ENCODE results near the gene MICOS13. TPM values are rescaled to one million over a fixed set of nuclear protein-coding genes. Genes with fewer than 3 reads are reported as not detected.

MICOS13 gene
- total RNA-seq, 1 donor from 2014 or later = 7.5 TPM

DNA sequence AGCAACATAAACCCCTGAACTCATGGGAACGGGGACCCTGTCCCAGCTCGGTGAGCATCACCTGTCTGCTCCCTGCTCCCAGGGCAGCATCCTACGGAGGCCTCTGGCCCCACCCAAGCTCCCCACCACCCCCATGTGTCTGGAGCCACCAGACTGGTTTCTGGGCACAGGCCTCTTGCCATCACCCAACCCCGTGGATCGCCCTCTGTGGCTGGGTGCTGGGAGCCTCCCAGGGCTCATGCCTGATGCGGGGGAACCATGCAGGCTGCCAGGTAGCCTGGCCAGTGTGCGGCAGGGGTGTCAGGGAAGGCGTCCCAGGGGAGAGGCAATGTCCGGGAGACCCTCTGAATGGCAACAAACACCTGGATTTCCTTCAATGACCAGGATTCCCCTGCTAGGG, 2.7 kb downstream of the MICOS13 start:
- peaks cover 3% of the 10 kb centered on the region for H3K4me1 ChIP-seq
- no peak overlapping the region for H3K4me2 ChIP-seq
- Mint-ChIP-seq H3K27ac (no peak overlapping the region), H3K36me3 (peaks cover 5% of the 10 kb centered on the region), H3K4me1 (peaks cover 27% of the 10 kb centered on the region), H3K9me3 (no peaks in the 10 kb centered on the region), H3K27me3 (ENCODE audit: insufficient read depth, low read depth) (peaks cover 9% of the 10 kb centered on the region), H3K4me3 (no peak overlapping the region)
- no peaks in the 10 kb centered on the region for H3K79me2 ChIP-seq (ENCODE audit: low read depth)
- no peak overlapping the region for H2AFZ ChIP-seq (replicated peaks)
- no peaks in the 10 kb centered on the region for H3K9me3 ChIP-seq (ENCODE audit: low read depth)
- H3K27ac ChIP-seq = no peak overlapping the region
- no peak overlapping the region for H3K9ac ChIP-seq
- H3K4me3 ChIP-seq = no peak overlapping the region
- no peaks in the 10 kb centered on the region for H3K36me3 ChIP-seq
- peaks cover 4% of the 10 kb centered on the region for H3F3A ChIP-seq (ENCODE audit: low read depth)
- no peaks in the 10 kb centered on the region for H4K20me1 ChIP-seq (ENCODE audit: low read depth)
- no peaks in the 10 kb centered on the region for H3K27me3 ChIP-seq
- TF ChIP-seq, protein P1, sequence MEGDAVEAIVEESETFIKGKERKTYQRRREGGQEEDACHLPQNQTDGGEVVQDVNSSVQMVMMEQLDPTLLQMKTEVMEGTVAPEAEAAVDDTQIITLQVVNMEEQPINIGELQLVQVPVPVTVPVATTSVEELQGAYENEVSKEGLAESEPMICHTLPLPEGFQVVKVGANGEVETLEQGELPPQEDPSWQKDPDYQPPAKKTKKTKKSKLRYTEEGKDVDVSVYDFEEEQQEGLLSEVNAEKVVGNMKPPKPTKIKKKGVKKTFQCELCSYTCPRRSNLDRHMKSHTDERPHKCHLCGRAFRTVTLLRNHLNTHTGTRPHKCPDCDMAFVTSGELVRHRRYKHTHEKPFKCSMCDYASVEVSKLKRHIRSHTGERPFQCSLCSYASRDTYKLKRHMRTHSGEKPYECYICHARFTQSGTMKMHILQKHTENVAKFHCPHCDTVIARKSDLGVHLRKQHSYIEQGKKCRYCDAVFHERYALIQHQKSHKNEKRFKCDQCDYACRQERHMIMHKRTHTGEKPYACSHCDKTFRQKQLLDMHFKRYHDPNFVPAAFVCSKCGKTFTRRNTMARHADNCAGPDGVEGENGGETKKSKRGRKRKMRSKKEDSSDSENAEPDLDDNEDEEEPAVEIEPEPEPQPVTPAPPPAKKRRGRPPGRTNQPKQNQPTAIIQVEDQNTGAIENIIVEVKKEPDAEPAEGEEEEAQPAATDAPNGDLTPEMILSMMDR (IDR thresholded peaks at IDR 0.05) = no peak
- no peak for TF ChIP-seq EZH2 (IDR thresholded peaks at IDR 0.05)
- TF ChIP-seq EZH2phosphoT487 (IDR thresholded peaks at IDR 0.05) = no peak
- no peak for DNase-seq (ENCODE audit: low spot score)

DNA sequence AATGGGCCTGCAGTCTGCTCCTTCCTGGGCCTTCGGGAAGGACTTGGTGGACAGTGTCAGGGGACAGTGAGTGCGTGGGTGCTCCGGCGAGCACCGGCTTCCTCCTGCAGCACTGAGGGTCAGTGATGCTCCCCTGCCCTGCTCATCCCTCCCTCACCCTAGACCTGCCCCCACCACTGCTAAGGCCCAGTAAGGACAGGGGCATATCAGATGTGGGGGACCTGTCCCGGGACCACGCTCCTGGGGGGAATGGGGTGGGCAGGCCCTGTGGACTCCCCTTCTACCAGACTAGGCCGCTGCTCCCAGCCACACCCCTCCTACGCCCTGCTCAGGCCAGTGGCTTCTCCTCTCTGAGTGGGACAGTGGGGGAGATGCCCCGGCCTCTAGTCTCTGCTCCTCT, 3.2 kb downstream of the MICOS13 start:
- H3K36me3 Mint-ChIP-seq = peaks cover 5% of the 10 kb centered on the region
- TF ChIP-seq, protein P1 (IDR thresholded peaks at IDR 0.05) = no peak
- TF ChIP-seq EZH2 (IDR thresholded peaks at IDR 0.05) = no peak
- TF ChIP-seq EZH2phosphoT487 (IDR thresholded peaks at IDR 0.05) = no peak
- Histone ChIP-seq H3K4me3 (no peak overlapping the region), H3K36me3 (no peaks in the 10 kb centered on the region), H2AFZ (replicated peaks) (no peak overlapping the region), H3K4me1 (peaks cover 3% of the 10 kb centered on the region), H3F3A (ENCODE audit: low read depth) (peaks cover 4% of the 10 kb centered on the region), H3K79me2 (ENCODE audit: low read depth) (no peaks in the 10 kb centered on the region), H3K4me2 (no peak overlapping the region), H3K9ac (no peak overlapping the region), H4K20me1 (ENCODE audit: low read depth) (no peaks in the 10 kb centered on the region), H3K27me3 (no peaks in the 10 kb centered on the region), H3K9me3 (ENCODE audit: low read depth) (no peaks in the 10 kb centered on the region), H3K27ac (no peak overlapping the region)
- no peak overlapping the region for H3K4me3 Mint-ChIP-seq
- no peak overlapping the region for H3K27ac Mint-ChIP-seq
- peaks cover 23% of the 10 kb centered on the region for H3K4me1 Mint-ChIP-seq
- peaks cover 9% of the 10 kb centered on the region for H3K27me3 Mint-ChIP-seq (ENCODE audit: insufficient read depth, low read depth)
- DNase-seq (ENCODE audit: low spot score) = no peak
- H3K9me3 Mint-ChIP-seq = no peaks in the 10 kb centered on the region

GRCh38 chr19:5676772-5677105, 3.6 kb downstream of the MICOS13 start:
- H3K27me3 Mint-ChIP-seq (ENCODE audit: insufficient read depth, low read depth) = peaks cover 11% of the 10 kb centered on the region
- peaks cover 5% of the 10 kb centered on the region for H3K36me3 Mint-ChIP-seq
- TF ChIP-seq, protein P1 (IDR thresholded peaks at IDR 0.05) = no peak
- TF ChIP-seq EZH2phosphoT487 (IDR thresholded peaks at IDR 0.05) (no peak), EZH2 (IDR thresholded peaks at IDR 0.05) (no peak)
- no peak overlapping the region for H3K4me3 Mint-ChIP-seq
- Histone ChIP-seq H3K79me2 (ENCODE audit: low read depth) (no peaks in the 10 kb centered on the region), H3K27ac (no peak overlapping the region), H3K9ac (no peak overlapping the region), H3F3A (ENCODE audit: low read depth) (peaks cover 4% of the 10 kb centered on the region), H3K4me3 (no peak overlapping the region), H2AFZ (replicated peaks) (no peak overlapping the region), H3K9me3 (ENCODE audit: low read depth) (no peaks in the 10 kb centered on the region), H4K20me1 (ENCODE audit: low read depth) (no peaks in the 10 kb centered on the region), H3K4me2 (no peak overlapping the region), H3K27me3 (no peaks in the 10 kb centered on the region), H3K36me3 (no peaks in the 10 kb centered on the region), H3K4me1 (peaks cover 2% of the 10 kb centered on the region)
- peaks cover 19% of the 10 kb centered on the region for H3K4me1 Mint-ChIP-seq
- no peaks in the 10 kb centered on the region for H3K9me3 Mint-ChIP-seq
- H3K27ac Mint-ChIP-seq = no peak overlapping the region
- no peak for DNase-seq (ENCODE audit: low spot score)
